ENCODE data around the gene PRR30. TPM values are rescaled to one million over a fixed set of nuclear protein-coding genes. Genes with fewer than 3 reads are reported as not detected.

The PRR30 gene
- total and polyA plus RNA-seq, 7 donors: not detected

GRCh38 chr2:27094353-27094984 lies 44.7 kb downstream of the PRR30 start:
- TF ChIP-seq CTCF (IDR thresholded peaks at IDR 0.05): no peak
- Histone ChIP-seq H3K27me3 (ENCODE audit: insufficient read depth in 3 of 3, low read length in 2 of 3) (no peaks in the 10 kb centered on the region), H3K4me3 (no peak overlapping the region), H3K36me3 (ENCODE audit: insufficient read depth in 1 of 2, low read depth in 1 of 2) (no peaks in the 10 kb centered on the region), H3K27ac (no peak overlapping the region), H3K4me1 (peaks cover 14% of the 10 kb centered on the region), H3K9me3 (no peaks in the 10 kb centered on the region)
- WGBS, 3 donors: 92 to 93% (median 92%) methylated on average over 24 of the region's 24 CpGs
- no peak for ATAC-seq
- peak in 1 of 2 donors; percentile 42 for DNase-seq
- intact Hi-C loops (cut with DNase I): loop anchor here in 1 of 2 donors (10.0 kb wide), 1 partner anchor 190 kb away; the partner anchor contains the start of gene TRIM54

- Histone ChIP-seq H3K36me3 (ENCODE audit: insufficient read depth in 1 of 2, low read depth in 1 of 2) (no peaks in the 10 kb centered on the region), H3K4me1 (peaks cover 14% of the 10 kb centered on the region), H3K4me3 (no peak overlapping the region), H3K27me3 (ENCODE audit: insufficient read depth in 3 of 3, low read length in 2 of 3) (no peaks in the 10 kb centered on the region), H3K27ac (no peak overlapping the region), H3K9me3 (no peaks in the 10 kb centered on the region)
- intact Hi-C loops (cut with DNase I): loop anchor here in 1 of 2 donors (10.0 kb wide), 1 partner anchor 191 kb away; the partner anchor contains the start of gene TRIM54
- peak in 1 of 2 donors; percentile 35 for DNase-seq
- TF ChIP-seq CTCF (IDR thresholded peaks at IDR 0.05): no peak
- WGBS, 3 donors: 75 to 81% (median 80%) methylated on average over 6 of the region's 6 CpGs
- ATAC-seq: no peak
Observed at GRCh38 chr2:27093430-27094352, 45.5 kb downstream of the PRR30 start.

- no peak overlapping the region for H3K27ac ChIP-seq
- WGBS, 3 donors: 79 to 84% (median 83%) methylated on average over 9 to 10 of the region's 10 CpGs
Observed at GRCh38 chr2:27092696-27093429, 46.3 kb downstream of the PRR30 start.

More at GRCh38 chr2:27092696-27093429, 46.3 kb downstream of the PRR30 start:
- no peak for TF ChIP-seq CTCF (IDR thresholded peaks at IDR 0.05)
- H3K9me3 ChIP-seq: no peaks in the 10 kb centered on the region
- no peak overlapping the region for H3K4me3 ChIP-seq
- DNase-seq (peak in 1 of 2 donors; percentile 46), ATAC-seq (no peak)
- H3K4me1 ChIP-seq: peaks cover 14% of the 10 kb centered on the region
- no peaks in the 10 kb centered on the region for H3K27me3 ChIP-seq (ENCODE audit: insufficient read depth in 3 of 3, low read length in 2 of 3)
- intact Hi-C loops (cut with DNase I): loop anchor here in 1 of 2 donors (10.0 kb wide), 1 partner anchor 192 kb away; the partner anchor contains the start of gene TRIM54
- no peaks in the 10 kb centered on the region for H3K36me3 ChIP-seq (ENCODE audit: insufficient read depth in 1 of 2, low read depth in 1 of 2)

Data from psoas muscle (tissue), 8 donors.